Neural cell (in vitro differentiated cells): Measurements from ENCODE around the gene TM7SF3. TPM values are rescaled to one million over a fixed set of nuclear protein-coding genes. Genes with fewer than 3 reads are reported as not detected.
"Not testable (repeated sequence)": the region's sequence is repeated elsewhere in the genome, so short reads cannot be mapped to it uniquely, and the experiment has no call there.

Source experiments
- H2AFZ ChIP-seq: fragments of 200-600, 300-800 bp; sonication (generic), shearing (Covaris generic); 2 replicates; pipeline ENCODE4 v1.6.0; 2014; ENCODE audit warnings: low read depth, mild to moderate bottlenecking, antibody characterized with exemption, low read length, moderate library complexity
- H3F3A ChIP-seq: fragments of 200-600 bp; shearing (Covaris generic); 2 replicates; pipeline ENCODE4 v1.6.1; 2016; ENCODE audit warnings: mild to moderate bottlenecking, moderate library complexity, mixed read lengths, antibody characterized with exemption, low read length; ENCODE audit not compliant: insufficient read depth, poor library complexity, severe bottlenecking
- H3K27ac ChIP-seq: fragments of 200-600, 300-800 bp; sonication (generic), shearing (Covaris generic); 2 replicates; pipeline ENCODE4 v1.5.1; 2014; ENCODE audit warnings: mild to moderate bottlenecking, low read length, moderate library complexity
- H3K27me3 ChIP-seq: fragments of 300-800, 200-600 bp; sonication (generic), shearing (Covaris generic); 2 replicates; pipeline ENCODE4 v1.6.0; 2014; ENCODE audit warnings: mild to moderate bottlenecking, low read depth, low read length, moderate library complexity; ENCODE audit not compliant: insufficient read depth
- H3K36me3 ChIP-seq: fragments of 300-800, 200-600 bp; sonication (generic), shearing (Covaris generic); 2 replicates; pipeline ENCODE4 v1.5.1; 2014; ENCODE audit warnings: mild to moderate bottlenecking, antibody characterized with exemption, low read length, moderate library complexity; ENCODE audit not compliant: insufficient read depth
- H3K4me2 ChIP-seq: fragments of 300-800, 200-600 bp; sonication (generic), shearing (Covaris generic); 2 replicates; pipeline ENCODE4 v1.6.0; 2014; ENCODE audit warnings: mild to moderate bottlenecking, low read length
- H3K4me3 ChIP-seq: fragments of 300-800, 200-600 bp; sonication (generic), shearing (Covaris generic); 2 replicates; pipeline ENCODE4 v1.5.1; 2014; ENCODE audit warnings: mild to moderate bottlenecking, low read length, moderate library complexity
- H3K79me2 ChIP-seq: fragments of 200-600 bp; shearing (Covaris generic); replicated peaks from 2 replicates; pipeline ENCODE4 v1.6.0; 2014; ENCODE audit warnings: mild to moderate bottlenecking, low read length, moderate library complexity; ENCODE audit not compliant: insufficient read depth
- H3K9ac ChIP-seq: fragments of 300-800, 200-600 bp; sonication (generic), shearing (Covaris generic); 2 replicates; pipeline ENCODE4 v1.6.1; 2016; ENCODE audit warnings: mild to moderate bottlenecking, low read length, mixed read lengths
- H3K9me2 ChIP-seq: fragments of 200-600 bp; shearing (Covaris generic); 2 replicates; pipeline ENCODE4 v1.6.1; 2016; ENCODE audit warnings: mild to moderate bottlenecking, low read length, mixed read lengths; ENCODE audit not compliant: insufficient read depth
- H3K9me3 ChIP-seq: fragments of 200-600, 300-800 bp; sonication (generic), shearing (Covaris generic); 2 replicates; pipeline ENCODE4 v1.6.1; 2016; ENCODE audit warnings: mild to moderate bottlenecking, mixed run types, low read length, moderate library complexity, mixed read lengths
- H4K20me1 ChIP-seq: fragments of 200-600 bp; shearing (Covaris generic); 2 replicates; pipeline ENCODE4 v1.6.1; 2016; ENCODE audit warnings: mild to moderate bottlenecking, mixed run types; ENCODE audit not compliant: insufficient read depth
- CTCF ChIP-seq: fragments of 450-650 bp; IDR thresholded peaks from 2 replicates; pipeline ENCODE4 v1.5.1; 2014; ENCODE audit warnings: antibody characterized with exemption, mild to moderate bottlenecking, moderate library complexity; ENCODE audit not compliant: poor library complexity, severe bottlenecking
- EP300 ChIP-seq: fragments of 450-650 bp; conservative IDR thresholded peaks from 2 replicates; pipeline ENCODE4 v1.6.1; 2014; ENCODE audit warnings: antibody characterized with exemption, mild to moderate bottlenecking, moderate library complexity; ENCODE audit not compliant: poor library complexity, severe bottlenecking
- EZH2 ChIP-seq: fragments of 200-600, 300-800 bp; shearing (Covaris generic), sonication (generic); IDR thresholded peaks from 2 replicates; pipeline ENCODE4 v1.6.1; 2014; ENCODE audit warnings: antibody characterized with exemption, low read length, borderline replicate concordance, mild to moderate bottlenecking; ENCODE audit not compliant: insufficient read depth, poor library complexity, severe bottlenecking
- MXI1 ChIP-seq: fragments of 450-650 bp; conservative IDR thresholded peaks from 2 replicates; pipeline ENCODE4 v1.6.1; 2014; ENCODE audit warnings: antibody characterized with exemption, mild to moderate bottlenecking; ENCODE audit not compliant: poor library complexity, severe bottlenecking
- POLR2AphosphoS5 ChIP-seq: IDR thresholded peaks from 2 replicates; pipeline ENCODE4 v1.6.1; 2012
- RAD21 ChIP-seq: fragments of 450-650 bp; conservative IDR thresholded peaks from 2 replicates; pipeline ENCODE4 v1.6.1; 2014; ENCODE audit warnings: antibody characterized with exemption, mild to moderate bottlenecking, moderate library complexity
- REST ChIP-seq: IDR thresholded peaks from 2 replicates; pipeline ENCODE4 v1.6.1; 2012; ENCODE audit warnings: borderline replicate concordance
- SMC3 ChIP-seq: fragments of 450-650 bp; conservative IDR thresholded peaks from 2 replicates; pipeline ENCODE4 v1.6.1; 2014; ENCODE audit warnings: antibody characterized with exemption, mild to moderate bottlenecking, moderate library complexity; ENCODE audit not compliant: poor library complexity
- TAF1 ChIP-seq: IDR thresholded peaks from 2 replicates; pipeline ENCODE4 v1.6.1; 2012; ENCODE audit warnings: low read depth
- polyA plus RNA-seq: library from polyadenylated mRNA; depleted of rRNA; stranded (reverse); fragments of >200 nt; gene quantifications from 2 replicates; pipeline ENCODE4 v1.2.3, GENCODE V29; 2014

Gene TM7SF3
- polyA plus RNA-seq, 1 donor from 2014 or later, result 30.0 TPM

- no peak overlapping the region for H3K4me2 ChIP-seq
- no peaks in the 10 kb centered on the region for H3K9me3 ChIP-seq
- no peak overlapping the region for H3K27ac ChIP-seq
- H3K36me3 ChIP-seq, result no peaks in the 10 kb centered on the region
- H3F3A ChIP-seq, result peaks cover 7% of the 10 kb centered on the region
- H3K4me3 ChIP-seq, result no peak overlapping the region
- no peak overlapping the region for H2AFZ ChIP-seq
- H4K20me1 ChIP-seq, result no peaks in the 10 kb centered on the region
- no peaks in the 10 kb centered on the region for H3K9me2 ChIP-seq
- H3K79me2 ChIP-seq, result peaks cover 24% of the 10 kb centered on the region
- TF ChIP-seq TAF1 (no peak), CTCF (no peak), EP300 (no peak), REST (no peak), POLR2AphosphoS5 (no peak), SMC3 (no peak), RAD21 (no peak), EZH2 (no peak), MXI1 (no peak)
- H3K9ac ChIP-seq, result no peak overlapping the region
- no peaks in the 10 kb centered on the region for H3K27me3 ChIP-seq
These were observed 6.6 kb upstream of the TM7SF3 start for GRCh38 chr12:27020761-27021160.

- no peaks in the 10 kb centered on the region for H3K79me2 ChIP-seq
- no peaks in the 10 kb centered on the region for H3K27me3 ChIP-seq
- peaks cover 4% of the 10 kb centered on the region for H3F3A ChIP-seq
- no peaks in the 10 kb centered on the region for H3K36me3 ChIP-seq
- no peaks in the 10 kb centered on the region for H4K20me1 ChIP-seq
- TF ChIP-seq RAD21 (no peak), CTCF (no peak), EZH2 (no peak), MXI1 (peak; percentile 60), EP300 (peak; percentile 100), REST (peak; percentile 85), SMC3 (no peak), TAF1 (no peak), POLR2AphosphoS5 (peak; percentile 96)
- H2AFZ ChIP-seq, result no peak overlapping the region
- no peaks in the 10 kb centered on the region for H3K9me2 ChIP-seq
- H3K9ac ChIP-seq, result peak overlapping the region; percentile 4
- peak overlapping the region; percentile 64 for H3K4me2 ChIP-seq
- H3K27ac ChIP-seq, result peak overlapping the region; percentile 60
- H3K4me3 ChIP-seq, result peak overlapping the region; percentile 44
- no peaks in the 10 kb centered on the region for H3K9me3 ChIP-seq
These were observed 3.9 kb upstream of the TM7SF3 start for GRCh38 chr12:27018037-27018436.

GRCh38 chr12:27017163-27017823 is 3.1 kb upstream of the TM7SF3 start:
- not testable (repeated sequence) for H3F3A ChIP-seq, H3K36me3 ChIP-seq, H4K20me1 ChIP-seq, H3K27me3 ChIP-seq, H3K9me3 ChIP-seq, H2AFZ ChIP-seq, H3K79me2 ChIP-seq, H3K9me2 ChIP-seq
- Histone ChIP-seq H3K4me2 (peak overlapping the region; percentile 64), H3K9ac (peak overlapping the region; percentile 4), H3K27ac (peak overlapping the region; percentile 60), H3K4me3 (peak overlapping the region; percentile 31)
